Measurements from ENCODE around the gene WNT10A. TPM values are rescaled to one million over a fixed set of nuclear protein-coding genes. Genes with fewer than 3 reads are reported as not detected.

WNT10A gene
- total RNA-seq, 1 experiment from 2014 or later = 1.5 TPM

DNA sequence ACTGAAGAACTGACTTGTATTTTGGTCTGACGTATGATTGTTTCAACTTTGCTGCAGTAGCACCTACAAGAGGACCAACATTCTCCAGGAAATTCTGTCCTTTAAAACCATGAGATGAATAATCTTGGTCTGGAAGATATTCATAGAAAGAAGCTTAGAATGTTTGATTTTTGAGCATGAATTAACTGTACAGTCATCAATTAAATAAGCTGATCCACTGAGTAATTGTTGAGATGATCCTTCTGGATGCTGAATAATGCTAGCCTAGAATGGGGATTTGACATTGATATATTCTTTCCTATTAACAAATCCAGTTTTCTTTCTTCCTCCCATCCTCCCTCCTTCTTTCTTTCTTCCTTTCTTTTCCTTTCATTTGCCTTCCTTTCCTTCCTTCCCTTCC lies 39.9 kb downstream of the WNT10A start:
- ATAC-seq (no peak), DNase-seq (ENCODE audit: low read depth, low spot score) (no peak)
- Histone ChIP-seq H3K36me3 (ENCODE audit: control insufficient read depth in 1 of 2, insufficient read depth in 2 of 2, low read length in 2 of 2) (no peaks in the 10 kb centered on the region), H2AFZ (ENCODE audit: low read depth, low read length, poor library complexity, severe bottlenecking) (no peak overlapping the region), H3K9ac (ENCODE audit: low read length) (no peak overlapping the region), H3K79me2 (ENCODE audit: insufficient read depth, low read length) (no peaks in the 10 kb centered on the region), H3K4me3 (replicated peaks in 1 of 2; ENCODE audit: low read depth in 1 of 2, low read length in 2 of 2) (no peak overlapping the region), H3K27ac (ENCODE audit: low read depth, low read length) (no peak overlapping the region), H3K4me2 (ENCODE audit: low read length) (no peak overlapping the region), H4K20me1 (ENCODE audit: insufficient read depth) (no peaks in the 10 kb centered on the region), H3K4me1 (ENCODE audit: control insufficient read depth in 1 of 2, insufficient read depth in 2 of 2, low read length in 2 of 2) (no peaks in the 10 kb centered on the region), H3K27me3 (ENCODE audit: insufficient read depth, low read length) (no peaks in the 10 kb centered on the region), H3K9me3 (ENCODE audit: control insufficient read depth in 1 of 2, insufficient read depth in 1 of 2, low read depth in 1 of 2, low read length in 2 of 2) (no peaks in the 10 kb centered on the region), H3K9me2 (ENCODE audit: insufficient read depth) (no peaks in the 10 kb centered on the region)
- POLR2A ChIA-PET = no interaction called here
- intact Hi-C loops (cut with micrococcal nuclease) = no loop called here
- RAD21 ChIA-PET (ENCODE audit: low non-redundant PET in 1 of 2, low total read pairs in 2 of 2, uncharacterized antibody in 2 of 2, unreplicated experiment in 2 of 2) = no interaction called here
- BruUV-seq (replicated peaks) = no TSS peak
- CTCF ChIA-PET = no interaction called here
- TF ChIP-seq, protein P1, sequence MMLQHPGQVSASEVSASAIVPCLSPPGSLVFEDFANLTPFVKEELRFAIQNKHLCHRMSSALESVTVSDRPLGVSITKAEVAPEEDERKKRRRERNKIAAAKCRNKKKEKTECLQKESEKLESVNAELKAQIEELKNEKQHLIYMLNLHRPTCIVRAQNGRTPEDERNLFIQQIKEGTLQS (IDR thresholded peaks at IDR 0.05) = no peak
- TF ChIP-seq ZNF274 (IDR thresholded peaks at IDR 0.05; ENCODE audit: low read depth, low read length) = no peak
- TF ChIP-seq SIN3A (IDR thresholded peaks at IDR 0.05; ENCODE audit: low read depth) = no peak
- no peak for TF ChIP-seq ELF1 (IDR thresholded peaks at IDR 0.05; ENCODE audit: borderline replicate concordance, low read depth)
- TF ChIP-seq EGR1 (IDR thresholded peaks at IDR 0.05; ENCODE audit: low read depth) = no peak
- no peak for TF ChIP-seq ZFX (IDR thresholded peaks at IDR 0.05)
- TF ChIP-seq YY1 (IDR thresholded peaks at IDR 0.05; ENCODE audit: extremely low read depth, insufficient replicate concordance, low read depth, low read length) = no peak
- no peak for TF ChIP-seq POLR2A (IDR thresholded peaks at IDR 0.05; ENCODE audit: borderline replicate concordance, extremely low read depth, insufficient read depth, insufficient read length)
- TF ChIP-seq, protein P2, sequence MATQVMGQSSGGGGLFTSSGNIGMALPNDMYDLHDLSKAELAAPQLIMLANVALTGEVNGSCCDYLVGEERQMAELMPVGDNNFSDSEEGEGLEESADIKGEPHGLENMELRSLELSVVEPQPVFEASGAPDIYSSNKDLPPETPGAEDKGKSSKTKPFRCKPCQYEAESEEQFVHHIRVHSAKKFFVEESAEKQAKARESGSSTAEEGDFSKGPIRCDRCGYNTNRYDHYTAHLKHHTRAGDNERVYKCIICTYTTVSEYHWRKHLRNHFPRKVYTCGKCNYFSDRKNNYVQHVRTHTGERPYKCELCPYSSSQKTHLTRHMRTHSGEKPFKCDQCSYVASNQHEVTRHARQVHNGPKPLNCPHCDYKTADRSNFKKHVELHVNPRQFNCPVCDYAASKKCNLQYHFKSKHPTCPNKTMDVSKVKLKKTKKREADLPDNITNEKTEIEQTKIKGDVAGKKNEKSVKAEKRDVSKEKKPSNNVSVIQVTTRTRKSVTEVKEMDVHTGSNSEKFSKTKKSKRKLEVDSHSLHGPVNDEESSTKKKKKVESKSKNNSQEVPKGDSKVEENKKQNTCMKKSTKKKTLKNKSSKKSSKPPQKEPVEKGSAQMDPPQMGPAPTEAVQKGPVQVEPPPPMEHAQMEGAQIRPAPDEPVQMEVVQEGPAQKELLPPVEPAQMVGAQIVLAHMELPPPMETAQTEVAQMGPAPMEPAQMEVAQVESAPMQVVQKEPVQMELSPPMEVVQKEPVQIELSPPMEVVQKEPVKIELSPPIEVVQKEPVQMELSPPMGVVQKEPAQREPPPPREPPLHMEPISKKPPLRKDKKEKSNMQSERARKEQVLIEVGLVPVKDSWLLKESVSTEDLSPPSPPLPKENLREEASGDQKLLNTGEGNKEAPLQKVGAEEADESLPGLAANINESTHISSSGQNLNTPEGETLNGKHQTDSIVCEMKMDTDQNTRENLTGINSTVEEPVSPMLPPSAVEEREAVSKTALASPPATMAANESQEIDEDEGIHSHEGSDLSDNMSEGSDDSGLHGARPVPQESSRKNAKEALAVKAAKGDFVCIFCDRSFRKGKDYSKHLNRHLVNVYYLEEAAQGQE (IDR thresholded peaks at IDR 0.05; ENCODE audit: low read depth) = no peak
- TF ChIP-seq, protein P3, sequence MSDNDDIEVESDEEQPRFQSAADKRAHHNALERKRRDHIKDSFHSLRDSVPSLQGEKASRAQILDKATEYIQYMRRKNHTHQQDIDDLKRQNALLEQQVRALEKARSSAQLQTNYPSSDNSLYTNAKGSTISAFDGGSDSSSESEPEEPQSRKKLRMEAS (IDR thresholded peaks at IDR 0.05) = no peak
- no peak for TF ChIP-seq FOSL1 (IDR thresholded peaks at IDR 0.05; ENCODE audit: low read depth)
